K562 treated with DMSO at 1 percent for 48 hours (cell line): ENCODE data around the gene AGAP5. TPM values are rescaled to one million over a fixed set of nuclear protein-coding genes. Genes with fewer than 3 reads are reported as not detected.

ENCODE experiments used
- total RNA-seq: library from RNA; unstranded; fragments of 300-600 nt; gene quantifications from 2 replicates; pipeline ENCODE4 v1.2.3, GENCODE V29; 2022; ENCODE audit warnings: low replicate concordance; ENCODE audit errors: extremely low read depth

AGAP5 gene
- not detected in 2 replicates for total RNA-seq

GRCh38 chr10:73697675-73698159 is at the start of gene AGAP5:
TSS of gene AGAP5 (minus strand) at chr10:73698109. CDS start at chr10:73697755, 354 bp downstream.

GRCh38 chr10:73743905-73744663 is 46.2 kb upstream of the AGAP5 start, which contains the start of gene SEC24C:
TSS of gene SEC24C (plus strand) at chr10:73744372. CDS start at chr10:73746833, 2,461 bp downstream.

GRCh38 chr10:73655990-73656298 is 42.0 kb downstream of the AGAP5 start, which contains the start of gene SYNPO2L:
TSS of gene SYNPO2L (minus strand) at chr10:73656029. CDS start at chr10:73655922, 107 bp downstream.

GRCh38 chr10:73641328-73642060 is 56.4 kb downstream of the AGAP5 start, which contains the start of gene MYOZ1:
TSS of gene MYOZ1 (minus strand) at chr10:73641474. CDS start at chr10:73640017, 1,457 bp downstream.

Other genes with a start within 250 kb of the AGAP5 start
- not detected in 2 replicates for gene PPP3CB, start 202.1 kb downstream of the AGAP5 start, total RNA-seq
- gene USP54, start 106.8 kb downstream of the AGAP5 start, total RNA-seq, result 371 TPM in 1 of 2 replicates, not detected in the other
- gene MYOZ1, start 56.6 kb downstream of the AGAP5 start, total RNA-seq, result not detected in 2 replicates
- gene SYNPO2L, start 42.1 kb downstream of the AGAP5 start, total RNA-seq, result not detected in 2 replicates
- gene SEC24C, start 46.3 kb upstream of the AGAP5 start, total RNA-seq, result 136 TPM in 1 of 2 replicates, not detected in the other
- not detected in 2 replicates for gene CHCHD1, start 83.9 kb upstream of the AGAP5 start, total RNA-seq
- gene ZSWIM8, start 87.5 kb upstream of the AGAP5 start, total RNA-seq, result 364 TPM in 1 of 2 replicates, not detected in the other
- not detected in 2 replicates for gene NDST2, start 113.5 kb upstream of the AGAP5 start, total RNA-seq
- not detected in 2 replicates for gene CAMK2G, start 176.4 kb upstream of the AGAP5 start, total RNA-seq
- not detected in 2 replicates for gene PLAU, start 213.0 kb upstream of the AGAP5 start, total RNA-seq